ENCODE measurements around the gene ZSCAN18.

The ZSCAN18 gene

DNA sequence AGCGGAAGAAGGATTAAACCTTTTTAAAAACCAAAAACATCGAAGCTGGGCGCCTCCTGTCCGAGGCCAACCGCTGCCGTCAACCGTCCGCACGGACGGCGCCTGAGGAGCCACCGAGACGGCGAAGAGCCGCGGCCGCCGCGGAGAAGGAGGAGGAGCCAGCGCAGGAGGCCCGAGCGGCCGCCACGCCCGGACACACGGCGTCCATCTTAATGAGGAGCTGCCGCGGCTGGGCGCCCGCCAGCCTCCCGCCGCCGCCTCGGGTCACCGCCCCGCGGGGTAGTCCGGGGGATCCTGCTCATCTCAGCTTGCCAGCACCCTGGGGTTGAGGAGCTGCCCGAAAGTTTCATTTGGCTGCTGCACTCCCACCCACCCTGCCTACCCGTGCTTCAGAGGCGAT is 53.6 kb downstream of the ZSCAN18 start:
- DNase-seq (ENCODE audit: low read depth): no peak

DNA sequence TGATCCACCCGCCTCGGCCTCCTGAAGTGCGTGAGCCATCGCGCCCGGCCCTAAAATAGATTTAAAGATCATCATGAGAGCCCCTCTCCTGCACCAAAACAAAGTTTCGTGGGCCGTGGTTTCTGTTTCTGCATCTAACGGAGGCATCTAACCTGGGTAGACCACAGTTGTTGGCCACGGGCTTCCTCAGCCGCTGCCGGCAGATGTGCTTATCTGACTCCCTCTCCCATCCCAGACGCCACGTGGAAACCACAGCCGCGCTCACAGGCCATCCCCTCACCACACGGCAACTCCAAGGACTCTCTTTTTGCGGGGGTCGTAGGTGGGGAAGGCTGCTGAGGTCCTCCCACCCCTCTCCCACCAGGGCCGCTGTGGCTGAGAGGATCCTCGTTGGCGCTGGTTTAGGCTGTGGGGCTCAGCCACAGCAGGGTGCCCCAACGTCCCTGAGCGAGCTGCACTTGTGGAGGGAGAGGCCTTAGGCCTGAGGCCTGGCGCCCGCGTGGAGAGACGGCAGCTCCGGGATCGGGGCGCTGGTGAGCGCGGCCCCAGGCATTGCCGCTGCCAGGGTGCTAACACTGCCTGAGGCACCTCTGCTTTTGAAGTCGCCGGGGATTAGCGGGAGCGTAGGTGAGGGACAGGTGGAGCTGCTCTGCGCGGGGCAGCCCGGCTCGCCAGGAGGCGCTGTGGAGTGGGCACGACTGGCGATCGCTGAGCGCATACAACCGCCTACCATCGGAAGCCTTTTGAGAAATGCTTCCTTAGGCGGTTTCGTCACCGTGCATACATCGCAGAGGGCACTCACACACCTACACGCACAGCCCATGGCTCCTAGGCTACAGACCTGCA is 55.3 kb downstream of the ZSCAN18 start:
- DNase-seq (ENCODE audit: low read depth): no peak

DNA sequence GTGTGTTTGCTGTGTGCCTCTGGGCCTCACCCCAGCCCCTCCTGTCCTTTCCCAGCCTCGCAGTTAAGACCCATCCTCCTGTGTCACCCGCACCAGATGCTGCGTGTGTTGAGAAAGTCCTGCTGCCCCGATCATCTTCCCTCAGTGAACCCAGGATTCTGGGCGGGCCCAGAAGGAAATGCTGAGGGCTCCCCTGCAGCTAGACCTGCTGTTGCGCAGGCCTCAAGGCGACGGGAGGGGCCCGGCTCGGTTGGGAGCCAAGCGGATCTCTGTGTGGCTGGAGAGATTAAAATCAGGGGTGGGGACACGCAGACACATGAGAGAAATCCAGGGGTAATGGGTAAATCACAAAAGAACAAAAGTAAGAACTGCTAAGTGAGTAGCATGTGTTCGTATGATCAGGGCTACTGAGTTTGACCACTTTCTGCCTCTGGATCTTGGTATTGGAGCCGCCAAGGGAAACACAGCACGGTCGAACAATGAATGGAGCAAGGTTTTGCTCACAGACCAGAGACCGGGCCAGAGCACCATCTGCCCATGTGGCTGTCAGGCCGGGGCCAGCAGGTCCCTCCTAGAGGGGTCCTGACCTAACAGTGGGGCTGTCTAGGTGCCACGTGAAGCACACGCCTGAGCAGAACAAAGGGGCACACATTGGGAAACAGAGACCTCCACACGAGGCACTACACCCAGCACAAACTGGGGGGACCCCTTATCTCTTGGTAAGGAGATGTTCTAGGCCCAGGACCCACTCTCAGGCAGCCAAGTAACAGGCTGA is 57.1 kb downstream of the ZSCAN18 start:
- DNase-seq (ENCODE audit: low read depth): no peak

DNA sequence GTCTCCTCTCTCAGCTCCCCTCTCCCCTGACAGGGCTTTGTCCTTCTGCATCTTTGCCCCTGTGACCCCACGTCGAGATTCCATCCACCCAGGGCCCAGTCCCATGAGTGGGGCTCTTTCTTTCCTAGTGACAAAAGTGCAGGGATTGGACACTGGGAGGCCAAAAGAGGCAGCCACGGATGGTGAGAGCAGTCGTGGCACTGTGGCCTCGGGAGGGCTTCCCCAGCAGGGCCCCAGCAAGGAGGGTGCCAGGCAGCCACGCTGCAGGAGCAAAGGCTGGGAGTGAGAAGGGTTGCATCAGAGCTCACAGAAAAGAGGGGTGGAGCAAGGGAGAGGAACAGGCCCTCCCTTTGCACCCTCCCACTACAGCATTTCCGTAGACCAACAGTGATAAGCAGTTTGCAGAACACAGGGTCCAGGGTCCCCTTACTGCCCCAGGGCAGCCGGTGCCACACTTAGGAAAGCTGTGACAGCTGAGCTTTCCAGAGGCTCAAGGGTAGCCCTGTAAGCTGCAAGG is 59.3 kb downstream of the ZSCAN18 start:
- no peak for DNase-seq (ENCODE audit: low read depth)

DNA sequence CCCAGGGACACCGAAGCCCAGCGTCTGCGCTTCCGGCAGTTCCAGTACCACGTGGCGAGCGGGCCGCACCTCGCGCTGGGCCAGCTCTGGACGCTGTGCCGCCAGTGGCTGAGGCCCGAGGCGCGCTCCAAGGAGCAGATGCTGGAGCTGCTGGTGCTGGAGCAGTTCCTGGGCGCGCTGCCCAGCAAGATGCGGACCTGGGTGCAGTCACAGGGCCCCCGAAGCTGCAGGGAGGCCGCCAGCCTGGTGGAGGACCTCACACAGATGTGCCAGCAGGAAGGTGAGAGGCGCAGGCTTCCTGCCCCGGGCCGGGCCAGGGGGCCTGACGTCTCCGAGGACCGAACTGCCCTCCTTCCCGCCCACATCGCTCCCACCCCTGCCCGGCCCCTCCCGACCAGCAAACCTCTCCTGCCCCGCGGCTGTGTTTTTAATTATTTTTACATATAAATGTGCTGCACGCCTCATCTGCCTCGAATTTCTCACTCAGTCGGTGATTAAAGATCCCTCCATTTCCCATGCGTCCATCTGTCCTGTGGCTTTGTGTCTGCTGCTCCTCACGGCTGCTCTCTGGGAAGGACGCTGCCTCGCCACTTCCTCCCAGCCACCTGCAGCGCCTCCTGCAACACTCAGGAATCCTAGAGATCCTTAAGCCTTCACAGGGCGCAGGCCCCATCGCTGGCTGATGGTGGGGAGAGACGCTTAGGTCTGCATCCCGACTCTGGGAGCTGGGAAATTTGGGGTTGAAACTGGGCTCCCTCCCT is 59.9 kb downstream of the ZSCAN18 start:
- no peak for DNase-seq (ENCODE audit: low read depth)

- no peak for DNase-seq (ENCODE audit: low read depth)
Observed at GRCh38 chr19:58035863-58036262, 62.2 kb downstream of the ZSCAN18 start.

DNA sequence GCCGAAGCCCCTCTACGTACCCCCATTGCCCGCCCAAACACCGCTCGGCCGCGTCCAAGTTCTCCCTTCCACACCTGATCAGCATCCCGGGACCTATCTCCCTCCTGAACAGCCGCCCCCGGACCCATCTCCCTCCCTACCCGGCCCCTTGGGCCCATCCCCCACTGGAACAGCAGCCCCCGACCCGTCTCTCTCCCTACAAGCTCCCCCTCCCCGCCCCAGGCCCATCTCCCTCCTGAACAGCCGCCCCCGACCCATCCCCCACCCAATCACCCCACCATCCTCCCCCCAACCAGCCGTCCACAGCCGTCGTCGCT is 63.6 kb downstream of the ZSCAN18 start:
- no peak for DNase-seq (ENCODE audit: low read depth)

All from fibroblast of the conjunctiva (primary cell).